GM23338 (cell line): ENCODE results near the gene ITPRIPL1. TPM values are rescaled to one million over a fixed set of nuclear protein-coding genes. Genes with fewer than 3 reads are reported as not detected.

Source experiments
- ATAC-seq: fragments of 200-7000 bp; cut with Tn5 transposase; 3 replicates; pipeline ENCODE4 v1.9.1; 2020
- DNase-seq: peaks from one replicate; pipeline ENCODE4 v3.0.0-alpha.2; 2015; ENCODE audit warnings: low spot score
- H2AFZ ChIP-seq: fragments of 200-600 bp; sonication (generic); 2 replicates; pipeline ENCODE4 v1.8.0; 2016; ENCODE audit warnings: antibody characterized with exemption, mild to moderate bottlenecking, moderate library complexity
- H3F3A ChIP-seq: fragments of 200-600 bp; sonication (generic); replicated peaks from 2 replicates; pipeline ENCODE4 v1.8.0; 2017; ENCODE audit warnings: antibody characterized with exemption, mixed run types, low read depth
- H3K27ac ChIP-seq: fragments of 200-600 bp; sonication (generic); 2 replicates; pipeline ENCODE4 v1.6.1; 2016; ENCODE audit warnings: low read depth
- H3K27me3 ChIP-seq: fragments of 200-600 bp; sonication (generic); 2 replicates; pipeline ENCODE4 v1.8.0; 2016; ENCODE audit warnings: mild to moderate bottlenecking, mixed run types, moderate library complexity; ENCODE audit not compliant: insufficient read depth
- H3K36me3 ChIP-seq: fragments of 200-600 bp; sonication (generic); 2 replicates; pipeline ENCODE4 v1.8.0; 2016; ENCODE audit warnings: mild to moderate bottlenecking; ENCODE audit not compliant: insufficient read depth
- H3K4me1 ChIP-seq: fragments of 200-600 bp; sonication (generic); 2 replicates; pipeline ENCODE4 v1.8.0; 2016; ENCODE audit warnings: mild to moderate bottlenecking, moderate library complexity; ENCODE audit not compliant: insufficient read depth
- H3K4me2 ChIP-seq: fragments of 200-600 bp; sonication (generic); 2 replicates; pipeline ENCODE4 v1.7.1; 2017; ENCODE audit warnings: mixed run types
- H3K4me3 ChIP-seq: fragments of 200-600 bp; sonication (generic); 2 replicates; pipeline ENCODE4 v1.6.1; 2016; ENCODE audit warnings: mixed run types
- H3K79me2 ChIP-seq: fragments of 200-600 bp; sonication (generic); replicated peaks from 2 replicates; pipeline ENCODE4 v1.8.0; 2017; ENCODE audit warnings: mild to moderate bottlenecking; ENCODE audit not compliant: insufficient read depth
- H3K9me2 ChIP-seq: fragments of 200-600 bp; sonication (generic); 2 replicates; pipeline ENCODE4 v1.8.0; 2017; ENCODE audit not compliant: insufficient read depth
- H4K20me1 ChIP-seq: fragments of 200-600 bp; sonication (generic); replicated peaks from 2 replicates; pipeline ENCODE4 v1.8.0; 2017; ENCODE audit warnings: mild to moderate bottlenecking; ENCODE audit not compliant: insufficient read depth
- H3K27ac Mint-ChIP-seq: 2 replicates; pipeline ENCODE4 v1.8.0; 2020; ENCODE audit warnings: inconsistent platforms, mild to moderate bottlenecking, moderate library complexity, mixed read lengths
- H3K27me3 Mint-ChIP-seq: 3 replicates; pipeline ENCODE4 v1.8.0; 2022; ENCODE audit warnings: low read depth, mild to moderate bottlenecking, moderate library complexity, mixed read lengths, inconsistent platforms; ENCODE audit not compliant: insufficient read depth, poor library complexity
- H3K36me3 Mint-ChIP-seq: 3 replicates; pipeline ENCODE4 v1.8.0; 2021; ENCODE audit warnings: low read depth, mild to moderate bottlenecking, inconsistent platforms, moderate library complexity, mixed read lengths
- H3K4me1 Mint-ChIP-seq: 3 replicates; pipeline ENCODE4 v1.8.0; 2020; ENCODE audit warnings: mild to moderate bottlenecking, inconsistent platforms, mixed read lengths
- H3K4me3 Mint-ChIP-seq: 3 replicates; pipeline ENCODE4 v1.8.0; 2021; ENCODE audit warnings: moderate library complexity, mild to moderate bottlenecking, inconsistent platforms, mixed read lengths
- H3K9me3 Mint-ChIP-seq: 3 replicates; pipeline ENCODE4 v1.8.0; 2020; ENCODE audit warnings: moderate library complexity, mild to moderate bottlenecking, inconsistent platforms, mixed read lengths
- EZH2 ChIP-seq: fragments of 200-600 bp; sonication (generic); IDR thresholded peaks from one replicate; pipeline ENCODE4 v1.8.0; 2017; ENCODE audit warnings: antibody characterized with exemption, mild to moderate bottlenecking, low read depth; ENCODE audit not compliant: unreplicated experiment
- EZH2phosphoT487 ChIP-seq: fragments of 200-600 bp; sonication (generic); IDR thresholded peaks from one replicate; pipeline ENCODE4 v1.8.1; 2018; ENCODE audit warnings: antibody characterized with exemption; ENCODE audit not compliant: unreplicated experiment
- JUNB ChIP-seq: IDR thresholded peaks from one replicate; pipeline ENCODE4 v1.6.1; 2016; ENCODE audit warnings: antibody characterized with exemption; ENCODE audit not compliant: unreplicated experiment
- POLR2AphosphoS5 ChIP-seq: IDR thresholded peaks from 2 replicates; pipeline ENCODE4 v1.6.1; 2016; ENCODE audit warnings: antibody characterized with exemption, low read depth
- ZNF114 ChIP-seq: fragments of 250-450 bp; sonication (Bioruptor Pico); IDR thresholded peaks from 2 replicates; pipeline ENCODE4 v1.5.0; 2020; ENCODE audit warnings: mild to moderate bottlenecking, moderate library complexity
- ZNF331 ChIP-seq: fragments of 250-450 bp; sonication (Bioruptor Pico); IDR thresholded peaks from 2 replicates; pipeline ENCODE4 v1.5.0; 2020; ENCODE audit warnings: low read depth, mild to moderate bottlenecking, moderate library complexity
- polyA plus RNA-seq: library from polyadenylated mRNA; unstranded; fragments of >200 nt; fragmentation: Nextera tagmentation; extraction: Ambion mirVana; gene quantifications from 2 replicates; pipeline ENCODE4 v1.2.1, GENCODE V29; 2016
- total RNA-seq: library from RNA; depleted of rRNA; stranded (reverse); fragments of >200 nt; shearing (Covaris generic); gene quantifications from 2 replicates; pipeline ENCODE4 v1.2.3, GENCODE V29; 2014; rRNA removed
- TF ChIP-seq, protein P1 (sequence below): fragments of 250-450 bp; sonication (Bioruptor Pico); IDR thresholded peaks from 2 replicates; pipeline ENCODE4 v1.5.0; 2020; ENCODE audit warnings: mild to moderate bottlenecking, moderate library complexity
- TF ChIP-seq, protein P2 (sequence below): IDR thresholded peaks from 2 replicates; pipeline ENCODE4 v1.6.1; 2016; ENCODE audit warnings: antibody characterized with exemption

Gene ITPRIPL1
- total and polyA plus RNA-seq, 2 experiments from 2014 or later: 5.3 to 14.0 TPM

DNA sequence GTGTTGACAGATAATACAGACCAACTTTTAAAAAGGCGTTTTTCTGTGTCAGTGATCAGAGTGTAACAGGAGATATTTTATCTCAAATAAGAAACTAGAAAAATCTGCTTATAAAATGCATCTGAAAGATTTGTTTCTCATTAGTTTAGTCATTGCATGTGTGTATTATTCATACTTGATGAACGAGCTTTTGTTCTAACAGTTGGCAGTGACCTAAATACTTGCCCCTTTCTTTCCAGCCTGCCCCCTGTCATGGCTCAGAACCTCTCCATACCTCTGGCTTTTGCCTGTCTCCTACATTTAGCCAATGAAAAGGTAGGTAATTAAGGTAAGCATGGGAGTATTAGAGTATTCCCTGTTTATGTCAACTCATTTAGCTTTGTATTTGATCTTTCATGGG is 44.1 kb downstream of the ITPRIPL1 start (continued):
- TF ChIP-seq, protein P1, sequence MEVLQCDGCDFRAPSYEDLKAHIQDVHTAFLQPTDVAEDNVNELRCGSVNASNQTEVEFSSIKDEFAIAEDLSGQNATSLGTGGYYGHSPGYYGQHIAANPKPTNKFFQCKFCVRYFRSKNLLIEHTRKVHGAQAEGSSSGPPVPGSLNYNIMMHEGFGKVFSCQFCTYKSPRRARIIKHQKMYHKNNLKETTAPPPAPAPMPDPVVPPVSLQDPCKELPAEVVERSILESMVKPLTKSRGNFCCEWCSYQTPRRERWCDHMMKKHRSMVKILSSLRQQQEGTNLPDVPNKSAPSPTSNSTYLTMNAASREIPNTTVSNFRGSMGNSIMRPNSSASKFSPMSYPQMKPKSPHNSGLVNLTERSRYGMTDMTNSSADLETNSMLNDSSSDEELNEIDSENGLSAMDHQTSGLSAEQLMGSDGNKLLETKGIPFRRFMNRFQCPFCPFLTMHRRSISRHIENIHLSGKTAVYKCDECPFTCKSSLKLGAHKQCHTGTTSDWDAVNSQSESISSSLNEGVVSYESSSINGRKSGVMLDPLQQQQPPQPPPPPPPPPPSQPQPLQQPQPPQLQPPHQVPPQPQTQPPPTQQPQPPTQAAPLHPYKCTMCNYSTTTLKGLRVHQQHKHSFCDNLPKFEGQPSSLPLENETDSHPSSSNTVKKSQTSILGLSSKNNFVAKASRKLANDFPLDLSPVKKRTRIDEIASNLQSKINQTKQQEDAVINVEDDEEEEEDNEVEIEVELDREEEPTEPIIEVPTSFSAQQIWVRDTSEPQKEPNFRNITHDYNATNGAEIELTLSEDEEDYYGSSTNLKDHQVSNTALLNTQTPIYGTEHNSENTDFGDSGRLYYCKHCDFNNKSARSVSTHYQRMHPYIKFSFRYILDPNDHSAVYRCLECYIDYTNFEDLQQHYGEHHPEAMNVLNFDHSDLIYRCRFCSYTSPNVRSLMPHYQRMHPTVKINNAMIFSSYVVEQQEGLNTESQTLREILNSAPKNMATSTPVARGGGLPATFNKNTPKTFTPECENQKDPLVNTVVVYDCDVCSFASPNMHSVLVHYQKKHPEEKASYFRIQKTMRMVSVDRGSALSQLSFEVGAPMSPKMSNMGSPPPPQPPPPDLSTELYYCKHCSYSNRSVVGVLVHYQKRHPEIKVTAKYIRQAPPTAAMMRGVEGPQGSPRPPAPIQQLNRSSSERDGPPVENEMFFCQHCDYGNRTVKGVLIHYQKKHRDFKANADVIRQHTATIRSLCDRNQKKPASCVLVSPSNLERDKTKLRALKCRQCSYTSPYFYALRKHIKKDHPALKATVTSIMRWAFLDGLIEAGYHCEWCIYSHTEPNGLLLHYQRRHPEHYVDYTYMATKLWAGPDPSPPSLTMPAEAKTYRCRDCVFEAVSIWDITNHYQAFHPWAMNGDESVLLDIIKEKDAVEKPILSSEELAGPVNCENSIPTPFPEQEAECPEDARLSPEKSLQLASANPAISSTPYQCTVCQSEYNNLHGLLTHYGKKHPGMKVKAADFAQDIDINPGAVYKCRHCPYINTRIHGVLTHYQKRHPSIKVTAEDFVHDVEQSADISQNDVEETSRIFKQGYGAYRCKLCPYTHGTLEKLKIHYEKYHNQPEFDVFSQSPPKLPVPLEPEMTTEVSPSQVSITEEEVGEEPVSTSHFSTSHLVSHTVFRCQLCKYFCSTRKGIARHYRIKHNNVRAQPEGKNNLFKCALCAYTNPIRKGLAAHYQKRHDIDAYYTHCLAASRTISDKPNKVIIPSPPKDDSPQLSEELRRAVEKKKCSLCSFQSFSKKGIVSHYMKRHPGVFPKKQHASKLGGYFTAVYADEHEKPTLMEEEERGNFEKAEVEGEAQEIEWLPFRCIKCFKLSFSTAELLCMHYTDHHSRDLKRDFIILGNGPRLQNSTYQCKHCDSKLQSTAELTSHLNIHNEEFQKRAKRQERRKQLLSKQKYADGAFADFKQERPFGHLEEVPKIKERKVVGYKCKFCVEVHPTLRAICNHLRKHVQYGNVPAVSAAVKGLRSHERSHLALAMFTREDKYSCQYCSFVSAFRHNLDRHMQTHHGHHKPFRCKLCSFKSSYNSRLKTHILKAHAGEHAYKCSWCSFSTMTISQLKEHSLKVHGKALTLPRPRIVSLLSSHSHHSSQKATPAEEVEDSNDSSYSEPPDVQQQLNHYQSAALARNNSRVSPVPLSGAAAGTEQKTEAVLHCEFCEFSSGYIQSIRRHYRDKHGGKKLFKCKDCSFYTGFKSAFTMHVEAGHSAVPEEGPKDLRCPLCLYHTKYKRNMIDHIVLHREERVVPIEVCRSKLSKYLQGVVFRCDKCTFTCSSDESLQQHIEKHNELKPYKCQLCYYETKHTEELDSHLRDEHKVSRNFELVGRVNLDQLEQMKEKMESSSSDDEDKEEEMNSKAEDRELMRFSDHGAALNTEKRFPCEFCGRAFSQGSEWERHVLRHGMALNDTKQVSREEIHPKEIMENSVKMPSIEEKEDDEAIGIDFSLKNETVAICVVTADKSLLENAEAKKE (CRISPR knock-in tag): no peak
- TF ChIP-seq EZH2 (no peak), POLR2AphosphoS5 (no peak), EZH2phosphoT487 (no peak), JUNB (no peak)
- TF ChIP-seq, protein P2, sequence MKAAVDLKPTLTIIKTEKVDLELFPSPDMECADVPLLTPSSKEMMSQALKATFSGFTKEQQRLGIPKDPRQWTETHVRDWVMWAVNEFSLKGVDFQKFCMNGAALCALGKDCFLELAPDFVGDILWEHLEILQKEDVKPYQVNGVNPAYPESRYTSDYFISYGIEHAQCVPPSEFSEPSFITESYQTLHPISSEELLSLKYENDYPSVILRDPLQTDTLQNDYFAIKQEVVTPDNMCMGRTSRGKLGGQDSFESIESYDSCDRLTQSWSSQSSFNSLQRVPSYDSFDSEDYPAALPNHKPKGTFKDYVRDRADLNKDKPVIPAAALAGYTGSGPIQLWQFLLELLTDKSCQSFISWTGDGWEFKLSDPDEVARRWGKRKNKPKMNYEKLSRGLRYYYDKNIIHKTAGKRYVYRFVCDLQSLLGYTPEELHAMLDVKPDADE: no peak

DNA sequence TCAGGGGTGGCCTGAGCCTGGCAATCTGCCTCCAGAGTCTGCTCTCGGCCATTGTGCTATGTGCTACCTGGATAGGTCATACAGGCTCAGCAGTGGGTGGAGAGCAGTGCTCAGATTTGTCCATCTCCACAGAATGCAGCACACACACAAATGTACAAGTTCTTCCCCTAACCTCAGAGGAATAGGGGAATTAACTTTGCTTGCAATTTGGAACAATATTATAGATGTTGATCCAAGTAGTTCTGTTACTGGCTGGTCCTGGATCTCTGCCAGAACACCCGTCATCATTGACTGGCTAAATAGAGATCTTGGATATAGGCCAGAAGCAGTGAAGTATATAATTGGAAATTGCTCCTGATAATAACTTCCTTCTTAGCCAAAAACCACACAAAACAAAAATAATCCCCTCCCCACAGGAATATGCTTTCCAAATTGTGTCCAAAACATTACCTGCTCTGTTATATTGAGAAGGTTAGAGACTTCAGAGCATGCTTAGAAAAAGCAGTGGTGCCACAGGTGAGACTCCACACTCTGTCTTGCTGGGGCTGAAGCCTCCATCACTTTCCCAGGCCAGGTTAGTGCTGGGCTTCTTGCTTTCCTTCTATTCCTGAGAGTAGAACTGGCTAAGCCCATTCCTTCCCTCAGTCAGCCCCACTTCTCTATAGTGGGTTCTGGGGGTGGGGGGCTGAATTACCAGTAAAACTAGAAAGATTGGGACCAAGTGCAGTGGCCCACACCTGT is 49.3 kb downstream of the ITPRIPL1 start:
- H3K27ac ChIP-seq: no peak overlapping the region
- no peaks in the 10 kb centered on the region for H3F3A ChIP-seq
- no peaks in the 10 kb centered on the region for H4K20me1 ChIP-seq
- no peaks in the 10 kb centered on the region for H3K9me2 ChIP-seq
- no peaks in the 10 kb centered on the region for H3K79me2 ChIP-seq
- H3K27me3 Mint-ChIP-seq: peaks cover 11% of the 10 kb centered on the region
- peaks cover 47% of the 10 kb centered on the region for H3K9me3 Mint-ChIP-seq
- TF ChIP-seq ZNF114 (CRISPR knock-in tag) (no peak), EZH2 (no peak), ZNF331 (CRISPR knock-in tag) (no peak), JUNB (no peak)
- H3K4me3 Mint-ChIP-seq: no peak overlapping the region
- H3K36me3 Mint-ChIP-seq: peaks cover 88% of the 10 kb centered on the region
- no peaks in the 10 kb centered on the region for H3K27me3 ChIP-seq
- DNase-seq: no peak
- H3K4me3 ChIP-seq: no peak overlapping the region
- H3K4me1 ChIP-seq: no peaks in the 10 kb centered on the region
- H2AFZ ChIP-seq: no peak overlapping the region
- no peak overlapping the region for H3K27ac Mint-ChIP-seq
- no peaks in the 10 kb centered on the region for H3K4me1 Mint-ChIP-seq
- no peak overlapping the region for H3K4me2 ChIP-seq
- H3K36me3 ChIP-seq: peaks cover 12% of the 10 kb centered on the region
- ATAC-seq: no peak

Other genes with a start within 250 kb of the ITPRIPL1 start
- 5.9 and 7.9 TPM in 2 replicates for gene ADRA2B, start 208.7 kb upstream of the ITPRIPL1 start, total RNA-seq
- 1.5 and 1.7 TPM in 2 replicates for gene ADRA2B, start 208.7 kb upstream of the ITPRIPL1 start, polyA plus RNA-seq
- gene ASTL, start 186.8 kb upstream of the ITPRIPL1 start, total RNA-seq: 1.6 TPM in 1 of 2 replicates, not detected in the other
- 0.23 TPM in 1 of 2 replicates, not detected in the other for gene ASTL, start 186.8 kb upstream of the ITPRIPL1 start, polyA plus RNA-seq
- gene DUSP2, start 179.9 kb upstream of the ITPRIPL1 start, total RNA-seq: 10.5 and 13.0 TPM in 2 replicates
- gene DUSP2, start 179.9 kb upstream of the ITPRIPL1 start, polyA plus RNA-seq: 6.4 and 6.6 TPM in 2 replicates
- 222 TPM in 2 replicates for gene STARD7, start 116.5 kb upstream of the ITPRIPL1 start, total RNA-seq
- gene STARD7, start 116.5 kb upstream of the ITPRIPL1 start, polyA plus RNA-seq: 72.0 and 72.2 TPM in 2 replicates
- 19.9 and 24.6 TPM in 2 replicates for gene TMEM127, start 59.3 kb upstream of the ITPRIPL1 start, total RNA-seq
- 4.5 and 4.9 TPM in 2 replicates for gene TMEM127, start 59.3 kb upstream of the ITPRIPL1 start, polyA plus RNA-seq
- gene CIAO1, start 59.1 kb upstream of the ITPRIPL1 start, total RNA-seq: 87.0 and 119 TPM in 2 replicates
- 44.1 and 48.8 TPM in 2 replicates for gene CIAO1, start 59.1 kb upstream of the ITPRIPL1 start, polyA plus RNA-seq
- gene SNRNP200, start 19.8 kb upstream of the ITPRIPL1 start, total RNA-seq: 174 and 179 TPM in 2 replicates
- gene SNRNP200, start 19.8 kb upstream of the ITPRIPL1 start, polyA plus RNA-seq: 70.7 and 72.3 TPM in 2 replicates
- gene NCAPH, start 10.4 kb downstream of the ITPRIPL1 start, total RNA-seq: 39.2 and 50.8 TPM in 2 replicates
- gene NCAPH, start 10.4 kb downstream of the ITPRIPL1 start, polyA plus RNA-seq: 28.4 and 30.2 TPM in 2 replicates
- gene NEURL3, start 180.0 kb downstream of the ITPRIPL1 start, total RNA-seq: not detected in 2 replicates
- 0.21 TPM in 1 of 2 replicates, not detected in the other for gene NEURL3, start 180.0 kb downstream of the ITPRIPL1 start, polyA plus RNA-seq
- gene ARID5A, start 211.4 kb downstream of the ITPRIPL1 start, total RNA-seq: 7.1 and 7.7 TPM in 2 replicates
- gene ARID5A, start 211.4 kb downstream of the ITPRIPL1 start, polyA plus RNA-seq: 5.5 and 5.9 TPM in 2 replicates